HepG2 (cell line): ENCODE data around the gene ODAD4. TPM values are rescaled to one million over a fixed set of nuclear protein-coding genes. Genes with fewer than 3 reads are reported as not detected.

Experiments
- ATAC-seq: fragments of 200-7000 bp; cut with Tn5 transposase; 3 replicates; pipeline ENCODE4 v1.9.1; 2020; ENCODE audit warnings: mild to moderate bottlenecking, moderate library complexity
- BruUV-seq: library from RNA; stranded (reverse); fragments of 400-500 nt; replicated peaks from 2 replicates; lab custom pipeline; 2021; lab: Mats Ljungman, UMichigan
- CTCF ChIA-PET: fragments of 300-600 bp; formaldehyde crosslinking; extraction: SDS; loops from one replicate; lab custom pipeline; 2021; ENCODE audit warnings: low total read pairs, inconsistent platforms, low intra/inter-chr PET ratio; lab: Yijun Ruan, JAX
- POLR2A ChIA-PET: fragments of 350-600 bp; sonication (Branson Sonifier 250); formaldehyde crosslinking; loops from one replicate; lab custom pipeline; 2020; ENCODE audit warnings: antibody characterized with exemption, inconsistent platforms; lab: Yijun Ruan, JAX
- DNase-seq: peaks from one replicate; pipeline ENCODE4 v3.0.0-alpha.2; 2015; ENCODE audit warnings: low spot score
- FAIRE-seq: peaks from 3 replicates; lab custom pipeline; 2011; peaks lifted over from hg19 to GRCh38; lab: Jason Lieb, UNC
- H2AFZ ChIP-seq: one replicate; pipeline ENCODE4 v1.6.1; 2011; ENCODE audit warnings: low read length, inconsistent platforms
- H3K27ac ChIP-seq: fragments of 300-600 bp; 3 replicates; pipeline ENCODE4 v1.8.0; 2011; ENCODE audit warnings: mixed run types, mild to moderate bottlenecking, mixed read lengths, low read length, inconsistent platforms; ENCODE audit not compliant: insufficient read depth; ENCODE audit errors: extremely low read length
- H3K27me3 ChIP-seq, 2 experiments: fragments of 200-600 bp in 1 of 2; 2 replicates in 1 of 2; 3 replicates in 1 of 2; pipeline versions ENCODE4 v1.6.0 to v1.8.0; 2011; ENCODE audit warnings: low read length in 2 of 2, mild to moderate bottlenecking in 2 of 2, moderate library complexity in 2 of 2, inconsistent platforms in 1 of 2; ENCODE audit not compliant: insufficient read depth in 2 of 2, control insufficient read depth in 1 of 2
- H3K36me3 ChIP-seq, 2 experiments: fragments of 200-600 bp in 1 of 2; replicated peaks in 1 of 2; 2 replicates in 1 of 2; 3 replicates in 1 of 2; pipeline versions ENCODE4 v1.5.1 to v1.8.0; 2011; ENCODE audit warnings: low read length in 2 of 2, inconsistent platforms in 1 of 2; ENCODE audit not compliant: insufficient read depth in 2 of 2, control insufficient read depth in 1 of 2
- H3K4me1 ChIP-seq: 2 replicates; pipeline ENCODE4 v1.5.1; 2012; ENCODE audit warnings: low read length, inconsistent platforms; ENCODE audit not compliant: insufficient read depth
- H3K4me2 ChIP-seq: 2 replicates; pipeline ENCODE4 v1.6.0; 2011; ENCODE audit warnings: low read depth, low read length, inconsistent platforms
- H3K4me3 ChIP-seq, 3 experiments: fragments of 200-600 bp in 1 of 3; sonication (generic), shearing (Covaris generic) in 1 of 3; replicated peaks in 1 of 3; 2 replicates each; pipeline ENCODE4 v1.5.1; 2011 to 2016; ENCODE audit warnings: low read length in 3 of 3, inconsistent platforms in 2 of 3, low read depth in 2 of 3, mild to moderate bottlenecking in 2 of 3, control low read depth in 1 of 3, mixed read lengths in 1 of 3; ENCODE audit not compliant: insufficient read depth in 1 of 3
- H3K79me2 ChIP-seq: one replicate; pipeline ENCODE4 v1.6.1; 2011; ENCODE audit warnings: low read length, inconsistent platforms; ENCODE audit not compliant: insufficient read depth
- H3K9ac ChIP-seq: 2 replicates; pipeline ENCODE4 v1.6.0; 2011; ENCODE audit warnings: mild to moderate bottlenecking, low read depth, low read length, inconsistent platforms; ENCODE audit not compliant: insufficient read depth
- H3K9me3 ChIP-seq: 2 replicates; pipeline ENCODE4 v1.5.1; 2012; ENCODE audit warnings: mild to moderate bottlenecking, low read length
- H4K20me1 ChIP-seq: 2 replicates; pipeline ENCODE4 v1.6.0; 2011; ENCODE audit warnings: inconsistent platforms, mild to moderate bottlenecking, low read length, moderate library complexity; ENCODE audit not compliant: insufficient read depth
- ARNT ChIP-seq: fragments of 450-650 bp; IDR thresholded peaks from 2 replicates; pipeline ENCODE4 v1.6.1; 2017
- CHD2 ChIP-seq: IDR thresholded peaks from 2 replicates; pipeline ENCODE4 v1.6.1; 2011; ENCODE audit warnings: low read depth, low read length, improper control_type of control experiment
- ETV6 ChIP-seq: sonication (generic); formaldehyde crosslinking; conservative IDR thresholded peaks from 2 replicates; pipeline ENCODE4 v1.4.0; 2020; ENCODE audit warnings: missing genetic modification reagents
- FOXA1 ChIP-seq, 2 experiments: fragments of 450-650 bp in 1 of 2; sonication (generic) in 1 of 2; formaldehyde crosslinking in 1 of 2; IDR thresholded peaks; 2 replicates each; pipeline versions ENCODE4 v1.4.0 to v1.6.1; 2016 to 2020; ENCODE audit warnings: missing genetic modification reagents in 1 of 2
- FOXA3 ChIP-seq: IDR thresholded peaks from 2 replicates; pipeline ENCODE4 v1.6.1; 2016; ENCODE audit warnings: missing genetic modification reagents, missing compliant biosample characterization
- HMGA1 ChIP-seq: sonication (generic); formaldehyde crosslinking; conservative IDR thresholded peaks from 2 replicates; pipeline ENCODE4 v1.4.0; 2020; ENCODE audit warnings: missing genetic modification reagents
- MAFF ChIP-seq: IDR thresholded peaks from 2 replicates; pipeline ENCODE4 v1.6.1; 2011; ENCODE audit warnings: low read depth, low read length, improper control_type of control experiment
- MXD1 ChIP-seq: sonication (generic); formaldehyde crosslinking; IDR thresholded peaks from 2 replicates; pipeline ENCODE4 v1.4.0; 2020; ENCODE audit warnings: mild to moderate bottlenecking, missing genetic modification reagents
- POLR2A ChIP-seq, 2 experiments: IDR thresholded peaks; 2 replicates each; pipeline ENCODE4 v1.6.1; 2011; ENCODE audit warnings: low read depth in 2 of 2, low read length in 2 of 2, mild to moderate bottlenecking in 1 of 2, moderate library complexity in 1 of 2; ENCODE audit not compliant: insufficient read depth in 1 of 2
- SIX4 ChIP-seq: sonication (generic); formaldehyde crosslinking; IDR thresholded peaks from 2 replicates; pipeline ENCODE4 v1.4.0; 2020; ENCODE audit warnings: missing genetic modification reagents
- SNRNP70 ChIP-seq: fragments of 200-400 bp; formaldehyde crosslinking; IDR thresholded peaks from 2 replicates; pipeline ENCODE4 v1.6.1; 2017; ENCODE audit warnings: mild to moderate bottlenecking, low read depth, low read length, moderate library complexity
- SP1 ChIP-seq, 2 experiments: fragments of 450-650 bp in 1 of 2; sonication (generic) in 1 of 2; formaldehyde crosslinking in 1 of 2; IDR thresholded peaks; 2 replicates each; pipeline versions ENCODE4 v1.4.0 to v1.6.1; 2016 to 2020; ENCODE audit warnings: missing genetic modification reagents in 1 of 2
- ZNF800 ChIP-seq: sonication (generic); formaldehyde crosslinking; IDR thresholded peaks from 2 replicates; pipeline ENCODE4 v1.4.0; 2020; ENCODE audit warnings: missing genetic modification reagents
- ZNF839 ChIP-seq: sonication (generic); formaldehyde crosslinking; IDR thresholded peaks from 2 replicates; pipeline ENCODE4 v1.4.0; 2020; ENCODE audit warnings: missing genetic modification reagents, mild to moderate bottlenecking, borderline replicate concordance
- WGBS: methylation state at CpG from one replicate; pipeline ENCODE4 v1.1.6; 2017; ENCODE audit warnings: low lambda C conversion rate; 5-methylcytosine and 5-hydroxymethylcytosine counted together
- in situ Hi-C: cut with HindIII; loops from 2 replicates; pipeline ENCODE4 v1.10.0; 2017; ENCODE audit warnings: low pct_unique_long_range_greater_than_20kb; ENCODE audit not compliant: extremely low pct_ligation_motif_present
- intact Hi-C: fragments of 100-400 bp; cut with micrococcal nuclease; formaldehyde crosslinking; loops from one replicate; pipeline ENCODE4 v1.10.0; 2022; ENCODE audit not compliant: unreplicated experiment
- polyA plus RNA-seq, 8 experiments: library from polyadenylated mRNA; depleted of rRNA in 3 of 8; stranded (reverse) in 7 of 8; unstranded in 1 of 8; fragments of >200 nt; fragmentation: Illumina TruSeq in 4 of 8; extraction: Trizol in 4 of 8; gene quantifications; 2 replicates each; pipeline versions ENCODE4 v1.2.1 to v1.2.3, GENCODE V29; 2011 to 2016; ENCODE audit warnings: low read depth in 4 of 8, missing spikeins in 1 of 8, mixed read lengths in 1 of 8; ENCODE audit not compliant: insufficient read depth in 1 of 8
- total RNA-seq, 5 experiments: library from RNA; depleted of rRNA; stranded (reverse); fragments of >200 nt; fragmentation: Illumina TruSeq; extraction: Trizol; gene quantifications; 2 replicates each; pipeline ENCODE4 v1.2.3, GENCODE V29; 2016; ENCODE audit warnings: low read depth in 1 of 5

Gene ODAD4
- total and polyA plus RNA-seq, 2 of the 13 experiments (the other 11 are each of a cell fraction or from before 2014, with no cell fraction given) = 0.48 to 0.53 TPM

DNA sequence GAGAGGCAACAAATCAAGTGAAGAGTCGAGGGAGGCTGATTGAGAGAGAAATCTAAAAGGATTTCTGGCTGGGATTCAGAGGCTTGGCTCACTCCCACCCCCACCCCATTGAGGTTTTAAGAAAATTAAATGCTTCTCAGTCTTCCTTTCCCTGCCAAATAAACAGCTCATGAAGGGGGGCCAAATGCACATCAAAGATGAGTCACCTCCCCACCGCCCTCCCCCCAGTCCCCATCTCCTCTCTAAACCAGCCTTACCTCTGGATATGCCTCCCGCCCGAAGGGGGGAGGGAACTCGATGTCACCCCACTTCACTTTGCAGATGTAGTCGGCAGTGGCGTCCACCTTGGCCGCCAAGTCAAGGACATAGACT, 23.2 kb upstream of the ODAD4 start:
- no peaks in the 10 kb centered on the region for H4K20me1 ChIP-seq
- DNase-seq (no peak), ATAC-seq (no peak), FAIRE-seq (no peak)
- BruUV-seq = no TSS peak
- H3K4me3 ChIP-seq = no peak overlapping the region
- no peak overlapping the region for H3K9ac ChIP-seq
- no peaks in the 10 kb centered on the region for H3K9me3 ChIP-seq
- intact Hi-C loops (loop anchor here (5.0 kb wide), 1 partner anchor 40 kb away; the partner anchor contains the start of gene KLHL11), in situ Hi-C loops (no loop called here)
- ChIA-PET POLR2A (interaction anchor here (0.6 to 4.2 kb wide), 4 partner anchors 11 to 37 kb away, joined by 3 to 57 read pairs (median 8); partner anchors contain the start of genes ACLY and ODAD4), CTCF (no interaction called here)
- H3K4me1 ChIP-seq = peaks cover 53% of the 10 kb centered on the region
- H3K79me2 ChIP-seq = peaks cover 8% of the 10 kb centered on the region
- 94% methylated on average over 8 of the region's 8 CpGs for WGBS
- no peak overlapping the region for H3K4me2 ChIP-seq
- H3K27me3 ChIP-seq = no peaks in the 10 kb centered on the region
- H3K27ac ChIP-seq = peak overlapping the region; percentile 44
- peaks cover 44 to 74% of the 10 kb centered on the region in 2 experiments for H3K36me3 ChIP-seq
- TF ChIP-seq POLR2A (IDR thresholded peaks at IDR 0.05; ENCODE audit: insufficient read depth in 1 of 2, low read depth in 2 of 2, low read length in 2 of 2) (0 out of 4 replicates have a peak, but pooled peaks of 1 of the 2 experiments have one; percentile 31), SP1 (IDR thresholded peaks at IDR 0.05) (no peak), SP1 (CRISPR knock-in tag; IDR thresholded peaks at IDR 0.05) (no peak), SIX4 (CRISPR knock-in tag) (no peak), ETV6 (CRISPR knock-in tag) (no peak)
- TF ChIP-seq, all 625 proteins: peak for 1
- H2AFZ ChIP-seq = no peak overlapping the region

GRCh38 chr17:41907633-41908539, 22.5 kb upstream of the ODAD4 start:
- H3K9ac ChIP-seq = peak overlapping the region; percentile 42; the same call in 1 of the 2 replicates
- ChIA-PET POLR2A (interaction anchor here (0.6 to 4.2 kb wide), 20 partner anchors 9 to 1090 kb away, joined by 3 to 57 read pairs (median 4); partner anchors contain the start of genes ACLY, CNP, DNAJC7 and EIF1), CTCF (no interaction called here)
- BruUV-seq = no TSS peak
- no peaks in the 10 kb centered on the region for H3K9me3 ChIP-seq
- H3K4me1 ChIP-seq = peaks cover 54% of the 10 kb centered on the region
- in situ Hi-C loops = no loop called here
- 0 out of 2 replicates have a peak, but pooled peaks cover 3% of the 10 kb centered on the region for H4K20me1 ChIP-seq
- peaks cover 15% of the 10 kb centered on the region for H3K79me2 ChIP-seq
- intact Hi-C loops = loop anchor here (5.0 kb wide), 1 partner anchor 41 kb away; the partner anchor contains the start of gene KLHL11
- no peak overlapping the region for H2AFZ ChIP-seq
- FAIRE-seq = peak; percentile 100
- H3K27me3 ChIP-seq = no peaks in the 10 kb centered on the region
- H3K4me2 ChIP-seq = peak overlapping the region; percentile 52
- 45% methylated on average over 14 of the region's 14 CpGs for WGBS
- peak overlapping the region; percentile 44 for H3K27ac ChIP-seq
- peaks cover 45 to 74% of the 10 kb centered on the region in 2 experiments for H3K36me3 ChIP-seq
- peak overlapping the region in 1 of 3 experiments; percentile 18; a peak in 1 of 6 replicates for H3K4me3 ChIP-seq
- ATAC-seq = peak; percentile 96
- peak; percentile 97 for DNase-seq
- TF ChIP-seq ZNF800 (CRISPR knock-in tag) (no peak), FOXA3 (CRISPR knock-in tag) (peak; percentile 80), ARNT (no peak), CHD2 (no peak), SNRNP70 (no peak), ZNF839 (no peak), HMGA1 (CRISPR knock-in tag) (no peak), FOXA1 (IDR thresholded peaks at IDR 0.05) (no peak), FOXA1 (CRISPR knock-in tag; IDR thresholded peaks at IDR 0.05) (0 out of 2 replicates have a peak, but pooled peaks have one; percentile 5), MXD1 (CRISPR knock-in tag) (no peak; the same call in 1 of the 2 replicates), MAFF (0 out of 2 replicates have a peak, but pooled peaks have one; percentile 2)
